H1 (cell line): ENCODE results near the gene MLEC.

Experiments used
- CTCF ChIP-seq, 3 experiments: IDR thresholded peaks; 1 replicate in 2 of 3; 2 replicates in 1 of 3; pipeline versions ENCODE4 v1.5.1 to v1.6.1; 2011; ENCODE audit warnings: low read length in 3 of 3, mild to moderate bottlenecking in 3 of 3, inconsistent platforms in 2 of 3, low read depth in 1 of 3, moderate library complexity in 1 of 3; ENCODE audit not compliant: insufficient read depth in 1 of 3; ENCODE audit errors: control extremely low read depth in 1 of 3
- JUND ChIP-seq: IDR thresholded peaks from 2 replicates; pipeline ENCODE4 v1.6.1; 2011; ENCODE audit warnings: mild to moderate bottlenecking, improper control_type of control experiment, low read length
- NRF1 ChIP-seq: IDR thresholded peaks from 2 replicates; pipeline ENCODE4 v1.6.1; 2011; ENCODE audit warnings: mild to moderate bottlenecking, low read depth, low read length, improper control_type of control experiment

- TF ChIP-seq JUND, result no peak
- TF ChIP-seq CTCF (IDR thresholded peaks at IDR 0.05; ENCODE audit: control extremely low read depth in 1 of 3, insufficient read depth in 1 of 3, low read depth in 1 of 3, low read length in 3 of 3), result no peak
- TF ChIP-seq NRF1, result no peak
Measured at GRCh38 chr12:120721866-120722265, 34.9 kb downstream of the MLEC start.
